ENCODE data around the gene EHMT2. TPM values are rescaled to one million over a fixed set of nuclear protein-coding genes. Genes with fewer than 3 reads are reported as not detected.

The EHMT2 gene
- total and polyA plus RNA-seq, 2 of the 13 experiments (the other 11 are each of a cell fraction or from before 2014, with no cell fraction given): 55.2 to 69.2 TPM

DNA sequence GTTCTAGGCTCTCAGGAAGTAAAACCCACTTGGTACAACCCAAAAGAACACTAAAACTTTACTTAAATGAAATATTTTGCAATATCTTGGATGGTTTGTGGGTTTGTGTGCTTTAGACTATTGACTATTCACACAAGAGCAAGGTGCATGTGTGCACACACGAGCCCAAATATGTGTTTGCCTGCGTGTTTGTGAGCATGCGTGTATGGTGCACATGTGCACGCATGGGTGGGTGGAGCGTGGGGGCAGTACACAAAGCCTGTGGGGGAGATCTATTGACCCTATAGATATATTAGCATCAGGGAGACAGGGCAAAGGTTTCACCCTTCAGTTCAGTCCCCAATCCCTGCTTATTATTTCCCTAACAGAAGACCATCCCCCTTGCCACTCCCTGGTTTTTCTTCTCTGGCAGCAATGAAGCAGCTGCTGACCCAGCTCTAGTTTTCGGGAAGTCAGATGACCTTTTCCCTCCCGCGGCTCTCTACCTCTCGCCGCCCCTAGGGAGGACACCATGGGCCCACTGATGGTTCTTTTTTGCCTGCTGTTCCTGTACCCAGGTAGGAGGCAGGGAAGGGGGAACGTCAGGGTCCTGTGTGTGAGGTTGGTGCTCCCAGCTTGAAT, 29.9 kb upstream of the EHMT2 start, which contains the start of gene C2 (continued):
- TF ChIP-seq, protein P1, sequence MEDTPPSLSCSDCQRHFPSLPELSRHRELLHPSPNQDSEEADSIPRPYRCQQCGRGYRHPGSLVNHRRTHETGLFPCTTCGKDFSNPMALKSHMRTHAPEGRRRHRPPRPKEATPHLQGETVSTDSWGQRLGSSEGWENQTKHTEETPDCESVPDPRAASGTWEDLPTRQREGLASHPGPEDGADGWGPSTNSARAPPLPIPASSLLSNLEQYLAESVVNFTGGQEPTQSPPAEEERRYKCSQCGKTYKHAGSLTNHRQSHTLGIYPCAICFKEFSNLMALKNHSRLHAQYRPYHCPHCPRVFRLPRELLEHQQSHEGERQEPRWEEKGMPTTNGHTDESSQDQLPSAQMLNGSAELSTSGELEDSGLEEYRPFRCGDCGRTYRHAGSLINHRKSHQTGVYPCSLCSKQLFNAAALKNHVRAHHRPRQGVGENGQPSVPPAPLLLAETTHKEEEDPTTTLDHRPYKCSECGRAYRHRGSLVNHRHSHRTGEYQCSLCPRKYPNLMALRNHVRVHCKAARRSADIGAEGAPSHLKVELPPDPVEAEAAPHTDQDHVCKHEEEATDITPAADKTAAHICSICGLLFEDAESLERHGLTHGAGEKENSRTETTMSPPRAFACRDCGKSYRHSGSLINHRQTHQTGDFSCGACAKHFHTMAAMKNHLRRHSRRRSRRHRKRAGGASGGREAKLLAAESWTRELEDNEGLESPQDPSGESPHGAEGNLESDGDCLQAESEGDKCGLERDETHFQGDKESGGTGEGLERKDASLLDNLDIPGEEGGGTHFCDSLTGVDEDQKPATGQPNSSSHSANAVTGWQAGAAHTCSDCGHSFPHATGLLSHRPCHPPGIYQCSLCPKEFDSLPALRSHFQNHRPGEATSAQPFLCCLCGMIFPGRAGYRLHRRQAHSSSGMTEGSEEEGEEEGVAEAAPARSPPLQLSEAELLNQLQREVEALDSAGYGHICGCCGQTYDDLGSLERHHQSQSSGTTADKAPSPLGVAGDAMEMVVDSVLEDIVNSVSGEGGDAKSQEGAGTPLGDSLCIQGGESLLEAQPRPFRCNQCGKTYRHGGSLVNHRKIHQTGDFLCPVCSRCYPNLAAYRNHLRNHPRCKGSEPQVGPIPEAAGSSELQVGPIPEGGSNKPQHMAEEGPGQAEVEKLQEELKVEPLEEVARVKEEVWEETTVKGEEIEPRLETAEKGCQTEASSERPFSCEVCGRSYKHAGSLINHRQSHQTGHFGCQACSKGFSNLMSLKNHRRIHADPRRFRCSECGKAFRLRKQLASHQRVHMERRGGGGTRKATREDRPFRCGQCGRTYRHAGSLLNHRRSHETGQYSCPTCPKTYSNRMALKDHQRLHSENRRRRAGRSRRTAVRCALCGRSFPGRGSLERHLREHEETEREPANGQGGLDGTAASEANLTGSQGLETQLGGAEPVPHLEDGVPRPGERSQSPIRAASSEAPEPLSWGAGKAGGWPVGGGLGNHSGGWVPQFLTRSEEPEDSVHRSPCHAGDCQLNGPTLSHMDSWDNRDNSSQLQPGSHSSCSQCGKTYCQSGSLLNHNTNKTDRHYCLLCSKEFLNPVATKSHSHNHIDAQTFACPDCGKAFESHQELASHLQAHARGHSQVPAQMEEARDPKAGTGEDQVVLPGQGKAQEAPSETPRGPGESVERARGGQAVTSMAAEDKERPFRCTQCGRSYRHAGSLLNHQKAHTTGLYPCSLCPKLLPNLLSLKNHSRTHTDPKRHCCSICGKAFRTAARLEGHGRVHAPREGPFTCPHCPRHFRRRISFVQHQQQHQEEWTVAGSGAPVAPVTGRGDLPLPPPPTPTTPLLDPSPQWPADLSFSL (CRISPR knock-in tag; IDR thresholded peaks at IDR 0.05): peak; percentile 100
- no peak for TF ChIP-seq MTF1 (CRISPR knock-in tag; IDR thresholded peaks at IDR 0.05)
- TF ChIP-seq ZNF354B (CRISPR knock-in tag; IDR thresholded peaks at IDR 0.05): 0 out of 2 replicates have a peak, but pooled peaks have one; percentile 73
- no peak for TF ChIP-seq EED (CRISPR knock-in tag; IDR thresholded peaks at IDR 0.05)
- TF ChIP-seq, protein P2, sequence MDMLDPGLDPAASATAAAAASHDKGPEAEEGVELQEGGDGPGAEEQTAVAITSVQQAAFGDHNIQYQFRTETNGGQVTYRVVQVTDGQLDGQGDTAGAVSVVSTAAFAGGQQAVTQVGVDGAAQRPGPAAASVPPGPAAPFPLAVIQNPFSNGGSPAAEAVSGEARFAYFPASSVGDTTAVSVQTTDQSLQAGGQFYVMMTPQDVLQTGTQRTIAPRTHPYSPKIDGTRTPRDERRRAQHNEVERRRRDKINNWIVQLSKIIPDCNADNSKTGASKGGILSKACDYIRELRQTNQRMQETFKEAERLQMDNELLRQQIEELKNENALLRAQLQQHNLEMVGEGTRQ (IDR thresholded peaks at IDR 0.05; ENCODE audit: low read depth, low read length): no peak
- TF ChIP-seq, protein P2 (CRISPR knock-in tag; IDR thresholded peaks at IDR 0.05; ENCODE audit: borderline replicate concordance): peak; percentile 68; the same call in 1 of the 2 replicates
- TF ChIP-seq EZH2 (conservative IDR thresholded peaks at IDR 0.05; ENCODE audit: low read depth, low read length): no peak
- TF ChIP-seq, protein P3, sequence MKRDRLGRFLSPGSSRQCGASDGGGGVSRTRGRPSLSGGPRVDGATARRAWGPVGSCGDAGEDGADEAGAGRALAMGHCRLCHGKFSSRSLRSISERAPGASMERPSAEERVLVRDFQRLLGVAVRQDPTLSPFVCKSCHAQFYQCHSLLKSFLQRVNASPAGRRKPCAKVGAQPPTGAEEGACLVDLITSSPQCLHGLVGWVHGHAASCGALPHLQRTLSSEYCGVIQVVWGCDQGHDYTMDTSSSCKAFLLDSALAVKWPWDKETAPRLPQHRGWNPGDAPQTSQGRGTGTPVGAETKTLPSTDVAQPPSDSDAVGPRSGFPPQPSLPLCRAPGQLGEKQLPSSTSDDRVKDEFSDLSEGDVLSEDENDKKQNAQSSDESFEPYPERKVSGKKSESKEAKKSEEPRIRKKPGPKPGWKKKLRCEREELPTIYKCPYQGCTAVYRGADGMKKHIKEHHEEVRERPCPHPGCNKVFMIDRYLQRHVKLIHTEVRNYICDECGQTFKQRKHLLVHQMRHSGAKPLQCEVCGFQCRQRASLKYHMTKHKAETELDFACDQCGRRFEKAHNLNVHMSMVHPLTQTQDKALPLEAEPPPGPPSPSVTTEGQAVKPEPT (CRISPR knock-in tag; IDR thresholded peaks at IDR 0.05; ENCODE audit: low read depth): no peak
- TF ChIP-seq MED13 (CRISPR knock-in tag; IDR thresholded peaks at IDR 0.05): peak; percentile 59; the same call in 1 of the 2 replicates
- peak; percentile 90 for TF ChIP-seq ELF3 (CRISPR knock-in tag; IDR thresholded peaks at IDR 0.05)
- TF ChIP-seq KDM5B (CRISPR knock-in tag; IDR thresholded peaks at IDR 0.05; ENCODE audit: borderline replicate concordance): no peak; the same call in 1 of the 2 replicates
- TF ChIP-seq ZSCAN29 (CRISPR knock-in tag; conservative IDR thresholded peaks at IDR 0.05): peak; percentile 61; the same call in 1 of the 2 replicates
- no peak for TF ChIP-seq ARNT (IDR thresholded peaks at IDR 0.05)
- TF ChIP-seq, protein P4, sequence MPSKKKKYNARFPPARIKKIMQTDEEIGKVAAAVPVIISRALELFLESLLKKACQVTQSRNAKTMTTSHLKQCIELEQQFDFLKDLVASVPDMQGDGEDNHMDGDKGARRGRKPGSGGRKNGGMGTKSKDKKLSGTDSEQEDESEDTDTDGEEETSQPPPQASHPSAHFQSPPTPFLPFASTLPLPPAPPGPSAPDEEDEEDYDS (CRISPR knock-in tag; IDR thresholded peaks at IDR 0.05): peak; percentile 77; the same call in 1 of the 2 replicates
- TF ChIP-seq HOXA9 (CRISPR knock-in tag; IDR thresholded peaks at IDR 0.05; ENCODE audit: borderline replicate concordance): no peak
- TF ChIP-seq NFE2 (CRISPR knock-in tag; IDR thresholded peaks at IDR 0.05): no peak
- 0 out of 2 replicates have a peak, but pooled peaks have one; percentile 41 for TF ChIP-seq ZSCAN31 (CRISPR knock-in tag; IDR thresholded peaks at IDR 0.05; ENCODE audit: low read depth)
- no peak for TF ChIP-seq ZNF44 (CRISPR knock-in tag; IDR thresholded peaks at IDR 0.05)
- TF ChIP-seq, protein P5, sequence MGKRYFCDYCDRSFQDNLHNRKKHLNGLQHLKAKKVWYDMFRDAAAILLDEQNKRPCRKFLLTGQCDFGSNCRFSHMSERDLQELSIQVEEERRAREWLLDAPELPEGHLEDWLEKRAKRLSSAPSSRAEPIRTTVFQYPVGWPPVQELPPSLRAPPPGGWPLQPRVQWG (CRISPR knock-in tag; IDR thresholded peaks at IDR 0.05; ENCODE audit: borderline replicate concordance, low read depth): no peak

Measured in HepG2 (cell line).